ENCODE results near the gene TBCA.

The TBCA gene

DNA sequence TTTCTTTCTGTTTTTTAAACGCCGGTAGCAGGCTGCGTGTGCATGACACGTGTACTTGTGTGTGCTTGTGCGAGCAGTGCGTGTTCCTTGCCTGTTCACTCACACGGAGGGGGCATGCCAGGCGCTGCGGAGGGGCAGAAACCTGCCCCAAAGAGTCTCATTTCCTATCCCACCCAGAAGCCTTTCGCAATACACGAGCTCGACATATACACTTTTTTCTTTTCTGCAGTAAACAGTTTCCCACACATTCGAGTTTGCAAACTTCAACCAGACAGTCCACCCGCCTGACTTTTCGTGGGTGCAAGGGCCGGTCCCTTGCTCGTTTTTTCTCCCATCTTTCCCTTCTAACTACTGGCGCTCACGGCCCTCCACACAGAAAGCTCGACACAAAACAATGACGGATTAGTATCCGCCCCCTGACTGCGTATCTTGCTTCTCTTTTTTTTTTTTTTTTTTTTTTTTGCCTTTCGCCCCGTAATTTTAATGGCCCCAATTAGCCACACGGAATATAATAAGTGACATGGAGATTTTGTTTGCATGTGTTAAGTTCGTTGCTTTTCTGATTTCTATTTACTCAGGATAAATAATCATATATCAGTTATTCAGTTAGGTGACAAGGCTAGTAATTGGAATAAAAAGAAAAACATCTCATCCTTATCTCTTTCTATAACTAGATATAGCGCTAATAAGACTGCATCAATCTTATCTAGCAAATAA is 132.3 kb downstream of the TBCA start:
- Histone ChIP-seq H3K4me3 (ENCODE audit: low read length, poor library complexity, severe bottlenecking) (no peak overlapping the region), H3K9me3 (ENCODE audit: insufficient read depth, low read depth, low read length) (no peaks in the 10 kb centered on the region), H3K4me1 (ENCODE audit: insufficient read depth, low read length, poor library complexity, severe bottlenecking) (no peaks in the 10 kb centered on the region), H3K36me3 (ENCODE audit: insufficient read depth, low read length) (no peaks in the 10 kb centered on the region), H3K4me2 (ENCODE audit: low read depth, low read length, poor library complexity, severe bottlenecking) (no peak overlapping the region), H3K9me2 (replicated peaks; ENCODE audit: low read depth, low read length) (no peaks in the 10 kb centered on the region), H2AFZ (ENCODE audit: low read length) (no peak overlapping the region), H3K9ac (ENCODE audit: low read depth, low read length, poor library complexity, severe bottlenecking) (no peak overlapping the region), H3F3A (ENCODE audit: low read depth) (no peaks in the 10 kb centered on the region), H4K20me1 (ENCODE audit: insufficient read depth, low read length, poor library complexity, severe bottlenecking) (no peaks in the 10 kb centered on the region), H3K27me3 (ENCODE audit: insufficient read depth, low read length, poor library complexity, severe bottlenecking) (no peaks in the 10 kb centered on the region), H3K79me2 (ENCODE audit: insufficient read depth, low read length) (no peaks in the 10 kb centered on the region)
- no peak for TF ChIP-seq EZH2phosphoT487 (IDR thresholded peaks at IDR 0.05; ENCODE audit: borderline replicate concordance)
- no peak for TF ChIP-seq CTCF (conservative IDR thresholded peaks at IDR 0.05; ENCODE audit: low read length)

GRCh38 chr5:77642738-77643653 is 133.1 kb downstream of the TBCA start:
- Histone ChIP-seq H4K20me1 (ENCODE audit: insufficient read depth, low read length, poor library complexity, severe bottlenecking) (no peaks in the 10 kb centered on the region), H3F3A (ENCODE audit: low read depth) (no peaks in the 10 kb centered on the region), H3K9ac (ENCODE audit: low read depth, low read length, poor library complexity, severe bottlenecking) (no peak overlapping the region), H3K36me3 (ENCODE audit: insufficient read depth, low read length) (no peaks in the 10 kb centered on the region), H3K9me2 (replicated peaks; ENCODE audit: low read depth, low read length) (no peaks in the 10 kb centered on the region), H3K4me1 (ENCODE audit: insufficient read depth, low read length, poor library complexity, severe bottlenecking) (no peaks in the 10 kb centered on the region), H3K4me2 (ENCODE audit: low read depth, low read length, poor library complexity, severe bottlenecking) (no peak overlapping the region), H3K9me3 (ENCODE audit: insufficient read depth, low read depth, low read length) (no peaks in the 10 kb centered on the region), H3K79me2 (ENCODE audit: insufficient read depth, low read length) (no peaks in the 10 kb centered on the region), H3K27me3 (ENCODE audit: insufficient read depth, low read length, poor library complexity, severe bottlenecking) (no peaks in the 10 kb centered on the region), H2AFZ (ENCODE audit: low read length) (no peak overlapping the region), H3K4me3 (ENCODE audit: low read length, poor library complexity, severe bottlenecking) (no peak overlapping the region)
- TF ChIP-seq EZH2phosphoT487 (IDR thresholded peaks at IDR 0.05; ENCODE audit: borderline replicate concordance) = no peak
- no peak for TF ChIP-seq CTCF (conservative IDR thresholded peaks at IDR 0.05; ENCODE audit: low read length)

- Histone ChIP-seq H3K4me1 (ENCODE audit: insufficient read depth, low read length, poor library complexity, severe bottlenecking) (no peaks in the 10 kb centered on the region), H3F3A (ENCODE audit: low read depth) (no peaks in the 10 kb centered on the region), H3K9ac (ENCODE audit: low read depth, low read length, poor library complexity, severe bottlenecking) (no peak overlapping the region), H3K9me2 (replicated peaks; ENCODE audit: low read depth, low read length) (no peaks in the 10 kb centered on the region), H3K36me3 (ENCODE audit: insufficient read depth, low read length) (no peaks in the 10 kb centered on the region), H3K4me2 (ENCODE audit: low read depth, low read length, poor library complexity, severe bottlenecking) (no peak overlapping the region), H3K79me2 (ENCODE audit: insufficient read depth, low read length) (no peaks in the 10 kb centered on the region), H3K4me3 (ENCODE audit: low read length, poor library complexity, severe bottlenecking) (no peak overlapping the region), H3K27me3 (ENCODE audit: insufficient read depth, low read length, poor library complexity, severe bottlenecking) (no peaks in the 10 kb centered on the region), H4K20me1 (ENCODE audit: insufficient read depth, low read length, poor library complexity, severe bottlenecking) (no peaks in the 10 kb centered on the region), H3K9me3 (ENCODE audit: insufficient read depth, low read depth, low read length) (no peaks in the 10 kb centered on the region), H2AFZ (ENCODE audit: low read length) (no peak overlapping the region)
- TF ChIP-seq CTCF (conservative IDR thresholded peaks at IDR 0.05; ENCODE audit: low read length) (no peak), EZH2phosphoT487 (IDR thresholded peaks at IDR 0.05; ENCODE audit: borderline replicate concordance) (no peak)
Measured at GRCh38 chr5:77641963-77642737, 134.0 kb downstream of the TBCA start.
